Lung (tissue), 12 donors: ENCODE data around the gene CDH4. TPM values are rescaled to one million over a fixed set of nuclear protein-coding genes. Genes with fewer than 3 reads are reported as not detected.

ENCODE experiments used
- ATAC-seq: fragments of 200-7000 bp; cut with Tn5 transposase; one replicate; pipeline ENCODE4 v1.9.1; 2020; ENCODE audit warnings: moderate number of reproducible peaks; ENCODE audit not compliant: insufficient read depth, low FRiP score
- DNase-seq, 3 donors: peaks; one replicate each; pipeline ENCODE4 v3.0.0-alpha.2; 2013 to 2017
- H3K27ac ChIP-seq, 2 donors: one replicate each; pipeline ENCODE4 v1.5.1; 2013; ENCODE audit warnings: mild to moderate bottlenecking in 2 of 2, moderate library complexity in 2 of 2, control low read depth in 1 of 2, inconsistent platforms in 1 of 2, low read depth in 1 of 2, low read length in 1 of 2
- H3K27me3 ChIP-seq, 3 donors: one replicate each; pipeline ENCODE4 v1.5.1; 2013; ENCODE audit warnings: low read length in 2 of 3; ENCODE audit not compliant: control insufficient read depth in 3 of 3, insufficient read depth in 3 of 3
- H3K36me3 ChIP-seq, 4 donors: one replicate each; pipeline ENCODE4 v1.5.1; 2013; ENCODE audit warnings: low read length in 4 of 4, mild to moderate bottlenecking in 1 of 4, moderate library complexity in 1 of 4; ENCODE audit not compliant: control insufficient read depth in 4 of 4, insufficient read depth in 4 of 4
- H3K4me1 ChIP-seq, 5 donors: one replicate each; pipeline ENCODE4 v1.5.1; 2013; ENCODE audit warnings: low read length in 5 of 5, mild to moderate bottlenecking in 2 of 5, moderate library complexity in 1 of 5; ENCODE audit not compliant: control insufficient read depth in 5 of 5, insufficient read depth in 5 of 5
- H3K4me3 ChIP-seq: one replicate; pipeline ENCODE4 v1.5.1; 2013; ENCODE audit warnings: mild to moderate bottlenecking, control low read depth, moderate library complexity
- H3K9ac ChIP-seq, 2 donors: one replicate each; pipeline ENCODE4 v1.5.1; 2013; ENCODE audit warnings: low read length in 2 of 2, control low read depth in 1 of 2; ENCODE audit not compliant: insufficient read depth in 1 of 2
- H3K9me3 ChIP-seq, 4 donors: one replicate each; pipeline ENCODE4 v1.5.1; 2013; ENCODE audit warnings: low read length in 3 of 4, mild to moderate bottlenecking in 1 of 4, moderate library complexity in 1 of 4; ENCODE audit not compliant: control insufficient read depth in 4 of 4, insufficient read depth in 3 of 4
- WGBS, 2 donors: extraction: QIAGEN DNeasy Blood & Tissue Kit; methylation state at CpG; one replicate each; pipeline ENCODE4 v1.1.7; 2013; 5-methylcytosine and 5-hydroxymethylcytosine counted together
- polyA plus RNA-seq, 2 donors: library from polyadenylated mRNA; stranded (reverse); fragments of 200-250 nt; gene quantifications; one replicate each; pipeline ENCODE4 v1.2.1, GENCODE V29; 2013
- total RNA-seq, 2 donors: library from RNA; depleted of rRNA in 1 of 2; stranded (reverse); fragments of >200 nt in 1 of 2; gene quantifications; one replicate each; pipeline ENCODE4 v1.2.1, GENCODE V29; 2014 to 2021
- TF ChIP-seq, protein P1 (sequence below): IDR thresholded peaks from 2 replicates; pipeline ENCODE4 v1.5.1; 2012; ENCODE audit warnings: mild to moderate bottlenecking; ENCODE audit errors: control extremely low read depth, extremely low read depth
- donor health status: control.
- donor health status: control.
- donor health status: Bipolar disorder and iron deficiency.
- donor health status: healthy.
- donor health status: DM: yes; HTN: yes; CAD: no.

CDH4 gene
- total and polyA plus RNA-seq, 4 donors = 0.10 to 2.1 (median 0.34) TPM

- no peak for ATAC-seq
- TF ChIP-seq, protein P1, sequence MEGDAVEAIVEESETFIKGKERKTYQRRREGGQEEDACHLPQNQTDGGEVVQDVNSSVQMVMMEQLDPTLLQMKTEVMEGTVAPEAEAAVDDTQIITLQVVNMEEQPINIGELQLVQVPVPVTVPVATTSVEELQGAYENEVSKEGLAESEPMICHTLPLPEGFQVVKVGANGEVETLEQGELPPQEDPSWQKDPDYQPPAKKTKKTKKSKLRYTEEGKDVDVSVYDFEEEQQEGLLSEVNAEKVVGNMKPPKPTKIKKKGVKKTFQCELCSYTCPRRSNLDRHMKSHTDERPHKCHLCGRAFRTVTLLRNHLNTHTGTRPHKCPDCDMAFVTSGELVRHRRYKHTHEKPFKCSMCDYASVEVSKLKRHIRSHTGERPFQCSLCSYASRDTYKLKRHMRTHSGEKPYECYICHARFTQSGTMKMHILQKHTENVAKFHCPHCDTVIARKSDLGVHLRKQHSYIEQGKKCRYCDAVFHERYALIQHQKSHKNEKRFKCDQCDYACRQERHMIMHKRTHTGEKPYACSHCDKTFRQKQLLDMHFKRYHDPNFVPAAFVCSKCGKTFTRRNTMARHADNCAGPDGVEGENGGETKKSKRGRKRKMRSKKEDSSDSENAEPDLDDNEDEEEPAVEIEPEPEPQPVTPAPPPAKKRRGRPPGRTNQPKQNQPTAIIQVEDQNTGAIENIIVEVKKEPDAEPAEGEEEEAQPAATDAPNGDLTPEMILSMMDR = no peak
- 65 to 82% methylated on average over 13 of the region's 13 CpGs for WGBS, 2 donors
- H3K4me3 ChIP-seq = no peak overlapping the region
- DNase-seq = peak; percentile 29 to 63 (median 30)
- H3K36me3 ChIP-seq = no peaks in the 10 kb centered on the region
- H3K9me3 ChIP-seq = peaks cover 0 to 9% (median 0%) of the 10 kb centered on the region in 4 donors
- H3K27ac ChIP-seq = no peak overlapping the region
- no peaks in the 10 kb centered on the region for H3K27me3 ChIP-seq
- peaks cover 0 to 3% (median 0%) of the 10 kb centered on the region in 5 donors for H3K4me1 ChIP-seq
- H3K9ac ChIP-seq = no peak overlapping the region
Observed at GRCh38 chr20:61571916-61572711, 320.1 kb downstream of the CDH4 start.

DNA sequence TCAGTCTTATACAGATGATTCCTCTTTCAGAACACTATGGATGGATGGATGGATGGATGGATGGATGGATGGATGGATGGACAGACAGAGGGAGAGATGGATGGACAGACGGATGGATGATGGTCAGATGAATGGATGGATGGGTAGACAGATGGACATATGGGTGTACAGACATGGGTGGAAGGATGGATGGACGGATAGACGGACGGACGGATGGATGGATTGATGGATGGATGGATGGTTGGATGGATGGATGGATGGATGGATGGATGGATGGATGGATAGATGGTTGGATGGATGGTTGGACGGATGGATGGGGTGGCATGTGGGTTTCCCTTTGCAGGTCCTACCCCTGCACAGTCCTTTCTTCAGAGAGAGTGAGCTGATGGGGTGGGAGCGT, 320.7 kb downstream of the CDH4 start:
- no peak overlapping the region for H3K9ac ChIP-seq
- no peaks in the 10 kb centered on the region for H3K36me3 ChIP-seq
- 82 to 88% methylated on average over 7 of the region's 7 CpGs for WGBS, 2 donors
- H3K27me3 ChIP-seq = no peaks in the 10 kb centered on the region
- no peak overlapping the region for H3K27ac ChIP-seq
- no peak overlapping the region for H3K4me3 ChIP-seq
- peaks cover 0 to 9% (median 0%) of the 10 kb centered on the region in 4 donors for H3K9me3 ChIP-seq
- no peak for ATAC-seq
- TF ChIP-seq, protein P1 = no peak
- peaks cover 0 to 3% (median 0%) of the 10 kb centered on the region in 5 donors for H3K4me1 ChIP-seq
- DNase-seq = no peak

DNA sequence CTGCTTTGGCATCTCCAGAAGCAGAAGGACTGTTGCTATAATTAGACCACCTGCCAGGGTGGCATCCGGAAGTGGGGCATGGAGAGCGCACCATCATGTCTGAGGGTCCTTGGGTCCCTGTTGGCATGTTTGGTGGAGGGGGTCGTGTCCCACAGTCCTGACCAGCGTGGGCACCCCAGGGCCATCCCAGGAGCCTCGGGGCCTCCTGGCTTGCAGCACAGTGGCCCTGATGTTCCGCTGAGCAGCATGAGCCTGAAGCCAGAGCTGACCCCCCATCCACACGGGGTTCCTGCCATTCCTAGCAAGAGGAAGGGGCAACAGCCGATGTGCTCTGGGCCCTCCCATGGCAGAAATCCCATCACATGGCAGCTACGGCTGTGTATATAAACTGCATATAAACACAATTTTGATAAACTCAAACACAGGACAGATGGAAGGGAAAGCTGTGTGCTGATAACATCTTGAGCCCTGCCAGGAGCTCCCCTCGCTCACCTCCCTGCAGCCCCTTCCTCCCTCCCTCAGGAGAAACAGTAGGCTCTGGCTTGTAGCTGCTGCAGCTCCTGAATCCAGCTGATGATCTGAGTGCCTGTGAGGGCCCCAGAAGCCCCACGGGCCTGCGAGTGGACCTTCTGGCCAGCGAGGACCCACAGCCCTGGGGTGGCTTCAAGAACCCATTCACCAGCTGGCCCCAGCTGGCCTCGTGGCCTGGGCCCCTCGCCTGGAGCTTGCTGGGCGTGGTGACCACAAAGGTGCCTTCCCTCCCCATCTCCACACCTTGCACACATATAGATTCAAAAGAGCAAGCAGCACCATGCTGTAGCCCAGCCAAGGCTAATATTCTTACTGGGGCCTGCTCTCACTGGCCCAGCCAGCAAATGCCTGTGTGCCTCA, 321.6 kb downstream of the CDH4 start:
- no peak for DNase-seq
- no peak overlapping the region for H3K27ac ChIP-seq
- no peak for ATAC-seq
- no peak overlapping the region for H3K9ac ChIP-seq
- H3K4me3 ChIP-seq = no peak overlapping the region
- peaks cover 0 to 5% (median 0%) of the 10 kb centered on the region in 4 donors for H3K9me3 ChIP-seq
- H3K4me1 ChIP-seq = peaks cover 0 to 3% (median 0%) of the 10 kb centered on the region in 5 donors
- no peaks in the 10 kb centered on the region for H3K27me3 ChIP-seq
- TF ChIP-seq, protein P1 = no peak
- 74 to 84% methylated on average over 16 of the region's 16 CpGs for WGBS, 2 donors
- H3K36me3 ChIP-seq = no peaks in the 10 kb centered on the region
